Measurements from ENCODE around the gene NRTN.

- TF ChIP-seq POLR2A (IDR thresholded peaks at IDR 0.05) (no peak), EP300 (IDR thresholded peaks at IDR 0.05) (no peak)
Observed at GRCh38 chr19:5820785-5821184, 15.9 kb downstream of the NRTN start.
